Stimulated activated CD4-positive, alpha-beta T cell treated with anti-CD3 and anti-CD28 coated beads, Interleukin-4, amount 100 ng/mL, for 48 hours (primary cell): ENCODE data around the gene RAB5IF.
"Not testable (repeated sequence)": the region's sequence is repeated elsewhere in the genome, so short reads cannot be mapped to it uniquely, and the experiment has no call there.

Experiments
- DNase-seq, 2 donors: peaks; one replicate each; pipeline ENCODE4 v3.0.0-alpha.2; 2020; ENCODE audit warnings: low read depth in 2 of 2

The RAB5IF gene

DNA sequence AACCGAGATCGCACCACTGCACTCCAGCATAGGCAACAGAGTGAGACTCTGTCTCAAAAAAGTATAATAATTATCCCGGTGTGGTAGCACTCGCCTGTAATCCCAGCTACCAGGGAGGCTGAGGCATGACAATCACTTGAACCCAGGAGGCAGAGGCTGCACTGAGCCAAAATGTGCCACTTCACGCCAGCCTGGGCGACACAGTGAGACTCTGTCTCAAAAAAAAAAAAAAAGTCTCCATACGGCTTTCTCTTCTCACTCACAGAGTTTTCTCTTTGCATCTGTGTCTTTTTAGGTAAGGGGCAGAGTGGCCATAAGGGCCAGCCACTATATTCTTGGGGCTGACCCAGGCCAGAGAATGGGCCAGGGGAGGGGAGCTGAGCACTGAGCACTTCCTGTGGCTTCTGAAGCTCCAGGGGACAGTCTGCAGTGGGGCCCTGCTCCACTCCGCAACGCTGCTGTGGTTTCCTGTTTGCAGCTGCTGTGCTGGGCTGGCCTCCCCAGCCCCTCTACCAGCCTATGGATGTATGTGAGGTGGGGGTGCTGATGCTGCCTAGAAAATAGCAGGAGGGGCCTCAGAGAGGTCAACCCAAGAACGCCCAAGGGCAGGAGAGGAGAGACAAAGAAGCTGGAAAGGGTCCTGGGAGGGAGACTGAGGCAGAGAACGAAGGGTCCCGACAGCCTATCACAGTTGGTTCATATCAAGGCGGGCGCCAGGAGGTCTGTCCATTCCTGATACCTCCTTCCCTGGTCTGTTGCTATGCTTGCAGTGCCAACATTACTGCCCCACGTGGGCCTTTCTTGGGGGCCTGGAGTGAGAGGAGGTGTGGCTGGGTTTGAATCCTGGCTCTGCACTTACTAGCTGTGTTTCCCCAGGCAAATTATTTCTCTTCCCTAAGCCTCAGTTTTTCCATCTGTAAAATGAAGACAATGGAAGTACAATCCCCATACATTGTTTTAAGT, 24.4 kb downstream of the RAB5IF start:
- DNase-seq = peak in 1 of 2 donors; percentile 25

DNA sequence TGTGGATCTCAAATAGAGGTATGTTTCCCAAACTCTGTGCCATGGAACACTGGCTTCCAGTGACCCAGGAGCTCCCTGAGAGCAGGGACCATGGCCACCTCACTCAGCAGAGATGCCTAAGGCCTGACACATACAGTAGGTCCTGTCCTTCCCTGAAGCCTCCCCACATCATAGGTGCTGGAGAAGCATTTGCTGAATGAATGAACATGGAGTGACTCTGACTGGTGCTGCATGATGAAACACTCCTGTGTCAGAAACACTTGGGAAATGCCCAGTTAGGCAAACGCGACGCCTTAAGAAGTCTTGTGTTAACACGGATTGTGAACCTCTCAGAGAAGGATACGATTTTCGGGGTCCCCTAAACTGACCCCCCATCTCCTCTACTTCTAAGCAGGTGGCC, 26.1 kb downstream of the RAB5IF start:
- no peak for DNase-seq

DNA sequence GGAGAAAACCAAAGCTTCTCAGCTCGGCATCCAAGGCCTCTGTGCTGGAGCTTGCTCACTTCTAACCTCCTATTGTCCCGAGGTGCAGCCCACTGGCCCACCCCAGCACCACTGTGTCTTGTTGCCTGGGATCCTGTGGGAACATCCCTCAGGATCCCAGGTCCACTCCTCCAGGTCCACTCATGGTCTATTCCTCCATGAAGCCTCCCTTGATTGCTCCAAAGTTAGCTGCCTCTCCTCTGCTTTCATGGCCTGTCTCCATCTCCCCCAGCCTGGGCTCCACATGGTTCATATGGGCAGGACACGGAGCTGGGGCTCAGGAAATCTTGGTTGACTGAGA, 26.5 kb downstream of the RAB5IF start:
- no peak for DNase-seq

DNA sequence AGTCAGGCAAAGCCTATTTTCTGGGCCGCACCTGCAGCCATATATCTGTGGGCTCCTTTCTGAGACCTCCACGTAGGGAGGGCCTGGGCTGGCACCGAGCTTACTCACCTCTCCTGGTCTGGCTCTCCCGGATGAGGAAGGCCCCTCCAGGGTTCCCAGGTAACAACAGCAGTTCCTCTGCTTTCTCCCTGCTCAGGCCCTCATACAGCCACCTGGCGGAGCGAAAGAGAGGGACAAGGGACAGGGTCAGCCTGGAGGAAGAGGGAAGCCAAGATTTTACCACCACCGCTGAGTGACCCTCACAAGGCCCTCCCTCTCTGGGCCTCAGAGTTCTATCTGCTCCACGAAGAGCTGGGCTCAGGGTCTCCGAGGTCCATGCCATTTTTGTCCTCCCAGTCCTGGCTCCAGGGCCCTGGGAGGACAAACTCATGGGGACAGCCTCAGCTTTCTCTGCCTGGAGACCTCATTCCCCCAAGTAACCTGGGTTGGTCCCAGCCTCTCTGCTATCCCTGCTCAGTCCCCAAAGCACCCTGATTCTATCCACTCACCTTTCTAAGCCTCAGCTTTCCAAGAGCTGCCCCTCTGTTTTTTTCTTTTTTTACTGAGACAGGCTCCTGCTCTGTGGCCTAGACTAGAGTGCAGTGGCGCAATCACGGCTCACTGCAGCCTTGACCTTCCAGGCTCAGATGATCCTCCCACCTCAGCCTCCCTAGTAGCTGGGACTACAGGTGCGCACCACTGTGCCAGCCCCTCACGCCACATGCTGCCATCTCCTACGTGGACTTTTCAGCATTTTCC, 27.1 kb downstream of the RAB5IF start:
- DNase-seq = no peak

DNA sequence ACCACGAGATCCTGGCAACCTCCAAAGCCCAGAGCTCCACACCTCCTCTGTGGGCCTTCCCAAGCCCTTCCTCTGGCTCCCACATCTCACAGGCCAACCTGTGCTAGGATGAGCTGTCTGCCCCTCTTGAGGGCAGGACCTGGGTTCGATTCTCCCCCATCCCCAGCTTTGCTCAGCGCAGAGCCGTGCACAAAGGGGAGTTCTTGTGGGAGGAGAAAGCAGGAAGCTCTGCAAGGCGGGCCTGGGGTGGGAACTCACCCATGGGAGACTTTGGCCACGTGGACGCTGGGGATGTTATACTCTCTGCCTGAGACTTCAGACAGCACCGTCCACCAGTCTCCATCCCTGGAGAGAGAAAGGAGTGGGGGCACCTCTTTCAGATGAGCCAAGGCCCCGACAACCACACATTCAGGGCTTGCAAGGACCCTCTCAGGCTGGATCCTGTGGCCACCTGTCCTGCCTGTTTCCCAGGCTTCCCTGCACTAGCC, 27.8 kb downstream of the RAB5IF start:
- no peak for DNase-seq

DNA sequence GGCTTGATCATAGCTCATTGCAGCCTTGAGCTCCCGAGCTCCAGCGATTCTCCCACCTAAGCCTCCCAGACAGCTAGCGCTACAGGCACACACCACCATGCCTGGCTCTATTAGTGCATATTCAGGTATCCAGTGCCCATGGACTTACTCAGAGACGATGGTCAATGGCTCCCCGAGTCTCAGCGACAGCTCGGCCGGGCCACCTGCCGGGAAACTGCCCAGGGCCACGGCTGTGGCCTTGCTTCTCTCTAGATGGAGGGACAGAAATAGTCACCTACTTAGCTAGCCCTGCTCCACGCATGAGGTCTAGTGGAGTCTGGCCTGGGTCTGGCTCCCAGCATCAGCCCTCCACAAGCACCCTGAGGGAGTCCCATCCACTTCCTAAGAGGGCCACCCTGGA, 28.8 kb downstream of the RAB5IF start:
- no peak for DNase-seq

DNA sequence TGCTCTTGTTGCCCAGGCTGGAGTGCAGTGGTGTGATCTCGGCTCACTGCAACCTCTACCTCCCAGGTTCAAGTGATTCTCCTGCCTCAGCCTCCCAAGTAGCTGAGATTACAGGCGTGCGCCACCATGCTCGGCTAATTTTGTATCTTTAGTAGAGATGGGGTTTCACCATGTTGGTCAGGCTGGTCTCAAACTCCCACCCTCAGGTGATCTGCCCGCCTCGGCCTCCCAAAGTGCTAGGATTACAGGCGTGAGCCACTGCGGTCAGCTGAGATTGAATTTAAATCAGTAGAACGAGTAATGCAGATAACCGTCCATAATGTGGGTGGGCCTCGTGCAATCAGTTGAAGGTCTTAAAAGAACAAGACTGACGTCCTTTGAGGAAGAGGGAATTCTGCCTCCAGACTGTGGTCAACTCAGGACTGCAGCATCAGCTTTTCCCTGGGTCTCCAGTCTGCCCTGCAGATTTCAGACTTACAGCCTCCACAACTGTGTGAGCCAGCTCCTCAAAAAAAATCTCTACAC, 33.4 kb downstream of the RAB5IF start:
- not testable (repeated sequence) for DNase-seq

DNA sequence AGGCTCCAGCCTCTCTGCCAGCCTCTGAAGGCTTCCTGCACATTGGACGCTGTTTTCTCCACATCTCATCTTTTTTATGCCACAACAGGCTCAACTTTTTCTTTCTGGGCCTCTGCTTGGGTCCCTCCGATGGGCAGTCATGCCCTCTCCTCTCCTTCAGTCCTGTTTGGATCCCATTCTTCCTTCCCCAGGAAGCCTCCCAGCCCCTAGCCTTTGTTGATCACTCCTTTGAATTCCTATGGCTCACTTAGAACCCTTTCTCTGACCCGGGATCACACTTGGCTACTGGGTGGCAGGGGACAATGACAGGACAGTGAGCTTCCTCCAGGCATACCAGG, 35.9 kb downstream of the RAB5IF start:
- no peak for DNase-seq

DNA sequence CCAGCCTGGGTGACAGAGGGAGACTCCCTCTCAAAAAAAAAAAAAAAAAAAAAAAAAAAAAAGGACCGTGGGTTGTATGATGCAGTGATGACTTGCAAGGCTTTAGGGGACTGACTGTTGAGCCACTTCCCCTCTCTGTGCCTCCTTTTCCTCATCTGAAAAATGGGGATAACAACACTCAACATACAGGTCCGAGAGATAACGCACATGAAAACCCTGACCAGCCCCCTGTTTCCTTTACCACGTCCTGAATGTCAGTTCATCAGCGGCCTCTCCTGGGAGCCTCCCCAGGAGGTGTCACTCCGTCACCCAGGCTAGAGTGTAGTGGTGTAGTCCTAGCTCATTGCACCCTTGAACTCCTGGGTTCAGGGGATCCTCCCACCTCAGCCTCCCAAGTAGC, 36.6 kb downstream of the RAB5IF start:
- no peak for DNase-seq

DNA sequence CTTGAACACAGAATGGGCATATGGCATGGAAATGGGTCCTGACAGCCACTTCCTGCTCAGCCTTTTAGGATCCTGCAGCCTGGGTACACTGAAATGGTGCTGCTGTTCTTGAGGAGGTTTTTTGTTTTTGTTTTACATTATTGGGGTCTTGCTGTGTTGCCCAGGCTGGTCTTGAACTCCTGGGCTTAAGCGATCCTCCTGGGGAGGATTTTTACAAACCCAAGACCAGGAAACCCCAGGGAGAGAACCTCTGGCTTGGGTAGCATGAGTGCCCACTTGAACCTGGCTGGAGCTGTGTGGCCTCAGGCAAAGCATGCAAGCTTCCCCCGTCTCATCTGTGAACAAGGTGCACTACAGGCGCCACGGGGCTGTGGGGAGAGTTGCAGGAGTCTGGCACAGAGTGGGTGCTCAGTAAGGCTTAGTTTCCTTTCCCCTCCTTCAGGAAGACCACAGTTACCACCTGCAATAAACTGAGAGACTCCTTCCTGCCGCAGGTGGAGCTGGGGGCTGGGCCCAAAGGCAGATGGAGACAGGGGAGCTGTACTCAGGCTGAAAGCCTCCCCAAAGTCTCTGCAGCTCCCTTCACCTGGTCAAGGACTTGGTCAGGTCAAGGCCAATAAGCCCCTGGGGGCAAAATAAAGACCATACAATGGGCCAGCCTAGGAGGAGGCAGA, 38.6 kb downstream of the RAB5IF start:
- peak; percentile 39 to 47 for DNase-seq

DNA sequence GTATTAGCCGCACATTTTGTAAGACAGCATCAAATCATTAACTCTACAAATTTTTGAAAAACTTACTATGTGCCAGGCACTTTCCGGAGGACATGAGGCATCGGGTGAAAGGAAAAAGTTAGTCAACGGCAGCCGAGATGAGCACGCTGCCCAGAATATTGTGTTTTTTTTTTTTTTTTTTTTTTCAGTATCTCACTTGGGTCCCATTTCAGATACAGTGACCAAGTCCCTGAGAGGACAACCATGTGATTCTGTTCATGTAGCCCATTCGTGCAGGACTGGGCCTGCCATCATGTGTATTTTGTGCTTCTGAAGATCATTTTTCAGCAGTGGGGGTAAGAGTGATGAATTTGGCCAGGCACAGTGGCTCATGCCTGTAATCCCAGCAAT, 39.1 kb downstream of the RAB5IF start:
- DNase-seq = peak; percentile 15 to 38

DNA sequence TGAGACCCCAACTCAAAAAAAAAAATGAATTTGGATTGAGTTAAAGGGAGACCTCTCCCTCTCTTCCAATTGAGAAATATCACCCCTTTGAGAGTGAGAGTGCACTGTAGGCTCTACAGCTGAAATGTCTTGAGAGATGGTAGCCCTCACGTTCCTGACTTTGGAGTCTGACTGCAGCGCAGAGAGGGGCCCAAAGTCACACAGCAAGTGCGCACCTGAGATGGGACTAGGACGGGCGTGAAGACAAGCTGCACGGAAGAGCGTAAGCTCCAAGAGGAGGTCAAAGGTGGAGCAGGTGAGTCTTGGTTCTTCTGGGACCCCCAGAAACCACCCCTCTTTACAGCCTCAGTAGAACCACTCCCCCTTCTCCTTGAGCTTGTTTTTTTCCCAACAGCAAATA, 39.8 kb downstream of the RAB5IF start:
- no peak for DNase-seq

DNA sequence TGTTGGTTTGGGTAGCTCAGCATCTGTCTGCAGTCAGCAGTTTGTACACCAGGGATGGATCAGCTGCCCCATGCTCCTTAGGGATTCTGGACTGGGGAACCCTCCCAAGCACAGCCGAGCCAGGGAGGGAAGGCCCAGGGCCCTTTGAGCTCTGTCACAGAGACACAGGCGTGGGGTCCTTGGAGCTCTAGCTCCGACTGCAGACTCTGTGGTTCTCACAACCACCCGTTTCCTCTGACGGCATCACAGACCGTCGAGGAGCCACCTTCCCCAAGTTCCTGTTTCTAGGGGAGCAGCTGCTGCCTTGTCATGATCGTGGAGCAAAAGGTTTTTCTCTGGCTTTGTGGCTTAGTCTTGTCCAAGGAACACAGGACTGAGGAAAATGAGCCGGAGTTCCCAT, 40.4 kb downstream of the RAB5IF start, which contains the start of gene SLA2:
SLA2 (minus strand) TSS at position 199 of the 400 bp plus-strand sequence. CDS start 4,861 bp downstream, outside the sequence.
- DNase-seq = peak; percentile 26 to 41

DNA sequence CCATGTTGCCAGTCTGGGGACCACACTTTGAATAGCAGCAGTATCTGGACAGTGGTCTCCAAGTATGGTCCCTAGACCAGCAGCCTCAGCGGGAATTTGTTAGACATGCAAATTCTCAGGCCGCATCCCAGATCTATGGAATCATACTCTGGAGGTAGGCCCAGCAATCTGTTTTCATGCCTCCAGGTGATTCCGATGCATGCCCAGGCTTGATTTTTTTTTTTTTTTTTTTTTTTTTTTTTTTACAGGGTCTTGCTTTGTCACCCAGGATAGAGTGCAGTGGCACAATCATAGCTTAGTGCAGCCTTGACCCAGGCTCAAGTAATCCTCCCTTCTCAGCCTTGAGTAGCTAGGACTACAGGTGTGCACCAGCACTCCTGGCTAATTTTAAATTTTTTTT, 41.1 kb downstream of the RAB5IF start:
- no peak for DNase-seq

DNA sequence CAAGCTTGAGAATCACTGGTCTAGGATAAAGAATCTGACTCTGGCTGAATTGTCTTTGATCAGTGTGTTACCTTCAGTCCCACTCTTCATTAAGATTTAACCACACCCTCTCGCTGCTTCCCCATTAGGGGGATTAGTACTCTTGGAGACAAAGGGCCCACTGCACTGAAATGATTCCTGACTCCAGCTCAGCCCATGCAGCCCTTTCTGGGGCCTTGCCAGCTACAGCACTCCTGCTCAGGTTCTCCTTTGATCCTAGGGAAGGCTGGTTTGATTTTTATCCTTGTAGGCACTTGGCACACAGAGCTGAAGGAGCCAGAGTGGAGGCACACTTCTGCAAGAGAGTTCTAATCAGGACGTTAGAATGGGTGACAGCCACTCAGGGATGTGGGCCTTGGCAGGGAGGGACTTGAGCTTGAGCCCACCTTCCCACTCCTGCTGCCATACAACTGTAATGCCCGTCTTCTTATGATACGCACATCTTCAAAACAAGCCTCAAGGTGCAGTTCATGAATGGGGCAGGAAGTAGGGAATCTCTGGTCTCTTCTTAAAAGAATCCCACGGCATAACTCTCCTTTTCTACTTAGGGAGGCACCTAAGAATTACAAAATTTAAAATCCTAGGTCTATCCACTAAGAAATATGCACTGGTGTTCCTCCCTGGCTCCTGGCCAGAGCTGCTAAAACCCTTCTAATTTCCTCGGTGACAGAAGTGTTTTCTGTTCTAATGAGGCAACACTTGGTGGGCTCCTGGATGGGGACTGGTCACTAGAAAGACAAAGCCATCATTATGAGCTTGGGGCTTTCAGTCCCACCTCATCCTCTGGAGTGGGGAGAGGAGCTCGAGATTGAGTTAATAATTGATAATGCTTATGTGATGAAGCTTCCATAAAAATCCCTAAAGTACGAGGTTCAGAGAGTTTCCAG, 41.9 kb downstream of the RAB5IF start:
- no peak for DNase-seq

DNA sequence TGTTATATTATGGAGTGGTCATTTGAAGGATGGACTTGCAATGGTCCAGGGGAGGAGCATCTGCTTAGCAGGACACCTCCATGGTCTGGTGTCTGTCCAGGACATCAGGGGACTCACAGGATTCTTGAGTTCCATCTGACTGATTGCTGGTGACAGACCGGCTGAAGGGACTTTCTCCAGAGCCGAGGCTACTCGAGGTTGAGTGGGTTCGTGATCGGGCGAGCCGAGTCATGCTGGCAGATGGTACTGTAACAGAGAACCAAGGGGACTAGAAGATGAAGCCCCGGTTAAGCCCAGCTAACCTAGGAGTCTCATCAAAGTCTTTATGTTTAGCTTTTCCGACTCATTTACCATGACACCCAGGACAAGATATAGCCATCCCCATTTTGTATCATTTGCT, 47.9 kb downstream of the RAB5IF start:
- DNase-seq = no peak

DNA sequence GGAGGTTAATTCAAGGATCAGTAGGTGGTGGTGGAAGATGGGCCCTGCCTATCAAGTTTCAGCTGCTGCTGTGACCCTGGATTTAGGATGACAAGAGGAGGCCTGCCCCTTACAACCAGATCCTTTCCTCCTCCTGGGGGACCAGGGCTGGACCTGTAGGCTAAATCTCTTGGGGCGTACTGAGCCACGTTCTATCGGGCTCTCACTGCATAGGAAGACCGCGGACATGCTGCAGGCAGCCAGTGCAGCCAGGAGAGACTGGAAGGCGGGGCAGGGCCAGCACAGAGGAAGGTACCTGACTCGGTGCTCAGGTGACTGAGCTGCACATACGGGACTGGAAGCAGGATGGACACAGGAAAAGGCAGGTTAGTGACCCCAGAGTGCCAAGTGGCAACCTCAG, 48.9 kb downstream of the RAB5IF start:
- DNase-seq = no peak

DNA sequence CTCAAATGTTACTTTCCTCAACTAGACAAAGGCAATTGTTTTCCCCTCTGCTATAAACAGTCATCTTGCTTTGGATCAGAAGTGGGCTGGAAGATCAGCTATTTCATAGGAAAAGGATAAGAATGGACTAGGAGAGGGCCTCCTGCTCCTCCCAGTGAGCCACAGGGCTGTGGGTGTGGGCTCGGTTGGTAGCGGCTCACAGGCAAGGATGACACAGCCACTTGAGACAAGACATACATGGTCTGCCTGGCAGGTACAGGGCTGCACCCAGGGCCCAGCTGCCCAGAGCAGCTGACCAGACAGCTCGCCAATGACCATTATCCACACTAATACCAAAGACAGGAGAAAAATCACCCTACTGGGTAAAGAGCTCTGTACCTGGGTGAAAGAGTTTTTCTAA, 49.4 kb downstream of the RAB5IF start:
- no peak for DNase-seq

DNA sequence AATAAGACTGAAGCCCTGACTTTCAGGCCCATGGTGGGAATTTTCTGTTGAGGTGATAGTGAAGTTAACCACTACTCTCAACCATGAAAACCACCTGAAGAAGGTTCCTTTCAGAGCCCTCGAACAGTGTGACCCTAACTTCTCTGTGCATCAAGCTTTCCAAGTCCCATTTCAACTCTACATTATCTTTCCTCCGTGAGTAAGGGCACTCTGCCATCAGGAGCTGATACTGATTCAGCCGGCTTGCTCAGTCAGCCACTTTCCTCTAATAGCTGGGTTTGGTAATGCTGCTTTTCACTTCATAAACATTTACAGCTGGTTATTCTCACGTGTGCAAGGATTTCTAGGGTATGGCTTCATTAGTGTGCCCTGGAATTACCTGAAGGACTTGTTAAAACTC, 51.2 kb downstream of the RAB5IF start:
- no peak for DNase-seq

DNA sequence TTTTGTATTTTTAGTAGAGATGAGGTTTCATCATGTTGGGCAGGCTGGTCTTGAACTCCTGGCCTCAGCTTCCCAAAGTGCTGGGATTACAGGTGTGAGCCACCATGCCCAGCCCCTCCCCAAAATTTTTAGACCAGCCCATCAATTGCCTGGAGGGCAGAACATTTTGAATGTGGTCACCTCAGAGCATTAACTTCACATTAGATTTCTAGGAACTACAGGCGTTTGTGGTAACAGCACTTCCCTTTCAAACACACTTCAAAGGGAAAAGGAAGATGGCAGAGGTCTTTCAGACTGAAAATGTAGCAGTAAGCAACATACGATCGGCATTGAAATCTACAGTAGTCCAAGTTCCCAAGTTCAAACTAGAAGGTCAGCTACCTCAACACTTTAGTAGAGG, 52.7 kb downstream of the RAB5IF start:
- no peak for DNase-seq
